SK-N-SH (cell line): Measurements from ENCODE around the gene MEOX1. TPM values are rescaled to one million over a fixed set of nuclear protein-coding genes. Genes with fewer than 3 reads are reported as not detected.

ENCODE experiments used
- CTCF ChIA-PET: fragments of 300-600, 350-600 bp; formaldehyde crosslinking; extraction: SDS; loops from one replicate; lab custom pipeline; 2021; lab: Yijun Ruan, JAX
- POLR2A ChIA-PET: fragments of 350-600 bp; sonication (Branson Sonifier 250); formaldehyde crosslinking; extraction: SDS; loops from one replicate; lab custom pipeline; 2020; ENCODE audit warnings: antibody characterized with exemption, inconsistent platforms; lab: Yijun Ruan, JAX
- DNase-seq: peaks from one replicate; pipeline ENCODE4 v3.0.0; 2012
- H2AFZ ChIP-seq: fragments of 200-600 bp; sonication (generic); 2 replicates; pipeline ENCODE4 v1.8.1; 2016; ENCODE audit warnings: antibody characterized with exemption, mild to moderate bottlenecking, low read depth
- H3F3A ChIP-seq: fragments of 200-600 bp; sonication (generic); replicated peaks from 2 replicates; pipeline ENCODE3; 2016; ENCODE audit warnings: antibody characterized with exemption, mild to moderate bottlenecking; ENCODE audit not compliant: insufficient read depth
- H3K27ac ChIP-seq, 2 experiments: fragments of 200-500 bp in 1 of 2; fragments of 200-600 bp in 1 of 2; sonication (Bioruptor generic) in 1 of 2; sonication (generic), shearing (Covaris generic) in 1 of 2; 2 replicates each; pipeline versions ENCODE4 v1.5.1 to v1.6.1; 2014 to 2016; ENCODE audit warnings: low read depth in 2 of 2, inconsistent platforms in 1 of 2, low read length in 1 of 2, mild to moderate bottlenecking in 1 of 2, mixed read lengths in 1 of 2
- H3K27me3 ChIP-seq: fragments of 200-600 bp; sonication (generic), shearing (Covaris generic); 2 replicates; pipeline ENCODE4 v1.6.1; 2016; ENCODE audit warnings: mixed run types; ENCODE audit not compliant: insufficient read depth
- H3K36me3 ChIP-seq, 2 experiments: fragments of 200-500 bp in 1 of 2; fragments of 200-600 bp in 1 of 2; sonication (Bioruptor generic) in 1 of 2; sonication (generic) in 1 of 2; replicated peaks in 1 of 2; 2 replicates each; pipeline versions ENCODE3 to v1.5.1; 2014 to 2016; ENCODE audit warnings: low read length in 1 of 2, mild to moderate bottlenecking in 1 of 2; ENCODE audit not compliant: insufficient read depth in 2 of 2, control insufficient read depth in 1 of 2
- H3K4me1 ChIP-seq, 2 experiments: fragments of 200-500 bp in 1 of 2; fragments of 200-600 bp in 1 of 2; sonication (Bioruptor generic) in 1 of 2; sonication (generic), shearing (Covaris generic) in 1 of 2; 2 replicates each; pipeline versions ENCODE4 v1.5.1 to v1.6.1; 2014 to 2016; ENCODE audit warnings: low read depth in 1 of 2, low read length in 1 of 2, mixed run types in 1 of 2; ENCODE audit not compliant: insufficient read depth in 2 of 2, control insufficient read depth in 1 of 2
- H3K4me2 ChIP-seq: fragments of 200-600 bp; sonication (generic), shearing (Covaris generic); 2 replicates; pipeline ENCODE4 v1.6.1; 2017; ENCODE audit warnings: mixed run types
- H3K4me3 ChIP-seq, 2 experiments: fragments of 200-500 bp in 1 of 2; fragments of 200-600 bp in 1 of 2; sonication (Bioruptor generic) in 1 of 2; sonication (generic), shearing (Covaris generic) in 1 of 2; 2 replicates each; pipeline versions ENCODE4 v1.5.1 to v1.8.1; 2014 to 2016; ENCODE audit warnings: low read depth in 2 of 2, inconsistent platforms in 1 of 2, low read length in 1 of 2, mild to moderate bottlenecking in 1 of 2, mixed read lengths in 1 of 2, moderate library complexity in 1 of 2
- H3K79me2 ChIP-seq: fragments of 200-600 bp; sonication (generic); 2 replicates; pipeline ENCODE4 v1.8.1; 2017; ENCODE audit warnings: mild to moderate bottlenecking; ENCODE audit not compliant: insufficient read depth
- H3K9ac ChIP-seq: fragments of 200-600 bp; sonication (generic); 2 replicates; pipeline ENCODE4 v1.6.1; 2017; ENCODE audit warnings: mixed run types
- H3K9me2 ChIP-seq: fragments of 200-600 bp; sonication (generic); 2 replicates; pipeline ENCODE4 v1.6.1; 2017; ENCODE audit warnings: mixed run types
- H3K9me3 ChIP-seq: fragments of 200-600 bp; sonication (generic); 2 replicates; pipeline ENCODE4 v1.6.1; 2017; ENCODE audit warnings: mixed run types, mild to moderate bottlenecking, moderate library complexity
- H4K20me1 ChIP-seq: fragments of 200-600 bp; sonication (generic); 2 replicates; pipeline ENCODE4 v1.6.1; 2017; ENCODE audit warnings: mild to moderate bottlenecking, mixed run types; ENCODE audit not compliant: insufficient read depth
- FOXJ3 ChIP-seq: sonication (generic); formaldehyde crosslinking; IDR thresholded peaks from 2 replicates; pipeline ENCODE4 v1.5.1; 2020; ENCODE audit warnings: mild to moderate bottlenecking, missing genetic modification reagents
- FOXM1 ChIP-seq: IDR thresholded peaks from 2 replicates; pipeline ENCODE4 v1.4.0; 2012; ENCODE audit warnings: low read depth, mild to moderate bottlenecking
- MXI1 ChIP-seq: IDR thresholded peaks from 2 replicates; pipeline ENCODE4 v1.6.1; 2012; ENCODE audit warnings: mild to moderate bottlenecking, low read depth, low read length, improper control_type of control experiment
- NFIC ChIP-seq: IDR thresholded peaks from 2 replicates; pipeline ENCODE4 v1.4.0; 2012; ENCODE audit warnings: borderline replicate concordance
- TCF12 ChIP-seq: IDR thresholded peaks from 2 replicates; pipeline ENCODE4 v1.4.0; 2012
- TEAD4 ChIP-seq: IDR thresholded peaks from 2 replicates; pipeline ENCODE4 v1.4.0; 2012; ENCODE audit warnings: mild to moderate bottlenecking, borderline replicate concordance; ENCODE audit not compliant: insufficient read depth
- YY1 ChIP-seq: IDR thresholded peaks from 2 replicates; pipeline ENCODE4 v1.4.0; 2012; ENCODE audit warnings: low read depth, mild to moderate bottlenecking
- WGBS: methylation state at CpG from one replicate; pipeline ENCODE4 v1.1.6; 2017; ENCODE audit warnings: low lambda C conversion rate; 5-methylcytosine and 5-hydroxymethylcytosine counted together
- polyA plus RNA-seq, 3 experiments: library from polyadenylated mRNA; depleted of rRNA; stranded (reverse); fragments of >200 nt; gene quantifications; 2 replicates each; pipeline ENCODE4 v1.2.3, GENCODE V29; 2012
- TF ChIP-seq, protein P1 (sequence below): fragments of 200-600 bp; sonication (generic); IDR thresholded peaks from 2 replicates; pipeline ENCODE4 v1.6.1; 2017; ENCODE audit warnings: antibody characterized with exemption, mild to moderate bottlenecking, moderate library complexity
- TF ChIP-seq, protein P2 (sequence below): IDR thresholded peaks from 2 replicates; pipeline ENCODE4; 2012
- TF ChIP-seq, protein P3 (sequence below): IDR thresholded peaks from 2 replicates; pipeline ENCODE4 v1.4.0; 2012; ENCODE audit warnings: low read depth, borderline replicate concordance
- TF ChIP-seq, protein P4 (sequence below): IDR thresholded peaks from 2 replicates; pipeline ENCODE4 v1.6.1; 2012; ENCODE audit warnings: mild to moderate bottlenecking, low read depth, low read length, moderate library complexity

Gene MEOX1
- polyA plus RNA-seq, 1 of the 3 experiments (the other 2 are of a cell fraction): 0.05 TPM

DNA sequence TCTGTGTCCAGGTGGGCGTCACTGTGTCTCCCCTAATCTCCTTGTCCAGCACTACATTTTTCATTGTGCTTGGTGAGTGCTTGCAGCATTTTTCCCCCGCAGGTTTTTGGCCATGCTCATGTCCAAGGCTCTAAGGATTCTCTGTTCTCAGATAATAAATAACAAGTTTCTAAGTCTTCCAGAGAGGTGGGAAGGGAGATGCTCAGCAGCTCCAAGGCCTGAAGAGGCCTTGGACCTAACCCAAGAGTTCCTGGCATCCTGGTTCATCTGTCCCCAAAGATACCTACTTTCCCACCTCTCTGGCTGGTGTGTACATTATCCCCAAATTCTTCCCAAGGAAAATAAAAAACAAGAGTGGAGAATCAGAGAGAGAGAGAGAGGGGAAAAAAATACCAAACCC lies 45.3 kb downstream of the MEOX1 start:
- Histone ChIP-seq H3K27me3 (no peaks in the 10 kb centered on the region), H3K4me3 (no peak overlapping the region), H3K36me3 (no peaks in the 10 kb centered on the region), H2AFZ (no peak overlapping the region), H3K27ac (no peak overlapping the region), H3K9me3 (no peaks in the 10 kb centered on the region), H3K9ac (no peak overlapping the region), H3K4me2 (no peak overlapping the region), H3K9me2 (no peaks in the 10 kb centered on the region), H4K20me1 (no peaks in the 10 kb centered on the region), H3K4me1 (no peaks in the 10 kb centered on the region), H3F3A (no peaks in the 10 kb centered on the region), H3K79me2 (no peaks in the 10 kb centered on the region)
- DNase-seq: no peak
- POLR2A ChIA-PET: no interaction called here
- CTCF ChIA-PET: interaction anchor here (3.9 kb wide), 1 partner anchor 39 kb away, joined by 14 read pairs; no protein-coding TSS in a partner anchor
- TF ChIP-seq, protein P1, sequence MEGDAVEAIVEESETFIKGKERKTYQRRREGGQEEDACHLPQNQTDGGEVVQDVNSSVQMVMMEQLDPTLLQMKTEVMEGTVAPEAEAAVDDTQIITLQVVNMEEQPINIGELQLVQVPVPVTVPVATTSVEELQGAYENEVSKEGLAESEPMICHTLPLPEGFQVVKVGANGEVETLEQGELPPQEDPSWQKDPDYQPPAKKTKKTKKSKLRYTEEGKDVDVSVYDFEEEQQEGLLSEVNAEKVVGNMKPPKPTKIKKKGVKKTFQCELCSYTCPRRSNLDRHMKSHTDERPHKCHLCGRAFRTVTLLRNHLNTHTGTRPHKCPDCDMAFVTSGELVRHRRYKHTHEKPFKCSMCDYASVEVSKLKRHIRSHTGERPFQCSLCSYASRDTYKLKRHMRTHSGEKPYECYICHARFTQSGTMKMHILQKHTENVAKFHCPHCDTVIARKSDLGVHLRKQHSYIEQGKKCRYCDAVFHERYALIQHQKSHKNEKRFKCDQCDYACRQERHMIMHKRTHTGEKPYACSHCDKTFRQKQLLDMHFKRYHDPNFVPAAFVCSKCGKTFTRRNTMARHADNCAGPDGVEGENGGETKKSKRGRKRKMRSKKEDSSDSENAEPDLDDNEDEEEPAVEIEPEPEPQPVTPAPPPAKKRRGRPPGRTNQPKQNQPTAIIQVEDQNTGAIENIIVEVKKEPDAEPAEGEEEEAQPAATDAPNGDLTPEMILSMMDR: no peak
- TF ChIP-seq, protein P2, sequence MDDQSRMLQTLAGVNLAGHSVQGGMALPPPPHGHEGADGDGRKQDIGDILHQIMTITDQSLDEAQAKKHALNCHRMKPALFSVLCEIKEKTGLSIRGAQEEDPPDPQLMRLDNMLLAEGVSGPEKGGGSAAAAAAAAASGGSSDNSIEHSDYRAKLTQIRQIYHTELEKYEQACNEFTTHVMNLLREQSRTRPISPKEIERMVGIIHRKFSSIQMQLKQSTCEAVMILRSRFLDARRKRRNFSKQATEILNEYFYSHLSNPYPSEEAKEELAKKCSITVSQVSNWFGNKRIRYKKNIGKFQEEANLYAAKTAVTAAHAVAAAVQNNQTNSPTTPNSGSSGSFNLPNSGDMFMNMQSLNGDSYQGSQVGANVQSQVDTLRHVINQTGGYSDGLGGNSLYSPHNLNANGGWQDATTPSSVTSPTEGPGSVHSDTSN: no peak
- TF ChIP-seq TCF12 (no peak), FOXM1 (no peak), NFIC (no peak), YY1 (no peak), MXI1 (no peak), TEAD4 (no peak), FOXJ3 (CRISPR knock-in tag) (no peak)
- TF ChIP-seq, protein P3, sequence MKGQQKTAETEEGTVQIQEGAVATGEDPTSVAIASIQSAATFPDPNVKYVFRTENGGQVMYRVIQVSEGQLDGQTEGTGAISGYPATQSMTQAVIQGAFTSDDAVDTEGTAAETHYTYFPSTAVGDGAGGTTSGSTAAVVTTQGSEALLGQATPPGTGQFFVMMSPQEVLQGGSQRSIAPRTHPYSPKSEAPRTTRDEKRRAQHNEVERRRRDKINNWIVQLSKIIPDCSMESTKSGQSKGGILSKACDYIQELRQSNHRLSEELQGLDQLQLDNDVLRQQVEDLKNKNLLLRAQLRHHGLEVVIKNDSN: no peak
- TF ChIP-seq, protein P4, sequence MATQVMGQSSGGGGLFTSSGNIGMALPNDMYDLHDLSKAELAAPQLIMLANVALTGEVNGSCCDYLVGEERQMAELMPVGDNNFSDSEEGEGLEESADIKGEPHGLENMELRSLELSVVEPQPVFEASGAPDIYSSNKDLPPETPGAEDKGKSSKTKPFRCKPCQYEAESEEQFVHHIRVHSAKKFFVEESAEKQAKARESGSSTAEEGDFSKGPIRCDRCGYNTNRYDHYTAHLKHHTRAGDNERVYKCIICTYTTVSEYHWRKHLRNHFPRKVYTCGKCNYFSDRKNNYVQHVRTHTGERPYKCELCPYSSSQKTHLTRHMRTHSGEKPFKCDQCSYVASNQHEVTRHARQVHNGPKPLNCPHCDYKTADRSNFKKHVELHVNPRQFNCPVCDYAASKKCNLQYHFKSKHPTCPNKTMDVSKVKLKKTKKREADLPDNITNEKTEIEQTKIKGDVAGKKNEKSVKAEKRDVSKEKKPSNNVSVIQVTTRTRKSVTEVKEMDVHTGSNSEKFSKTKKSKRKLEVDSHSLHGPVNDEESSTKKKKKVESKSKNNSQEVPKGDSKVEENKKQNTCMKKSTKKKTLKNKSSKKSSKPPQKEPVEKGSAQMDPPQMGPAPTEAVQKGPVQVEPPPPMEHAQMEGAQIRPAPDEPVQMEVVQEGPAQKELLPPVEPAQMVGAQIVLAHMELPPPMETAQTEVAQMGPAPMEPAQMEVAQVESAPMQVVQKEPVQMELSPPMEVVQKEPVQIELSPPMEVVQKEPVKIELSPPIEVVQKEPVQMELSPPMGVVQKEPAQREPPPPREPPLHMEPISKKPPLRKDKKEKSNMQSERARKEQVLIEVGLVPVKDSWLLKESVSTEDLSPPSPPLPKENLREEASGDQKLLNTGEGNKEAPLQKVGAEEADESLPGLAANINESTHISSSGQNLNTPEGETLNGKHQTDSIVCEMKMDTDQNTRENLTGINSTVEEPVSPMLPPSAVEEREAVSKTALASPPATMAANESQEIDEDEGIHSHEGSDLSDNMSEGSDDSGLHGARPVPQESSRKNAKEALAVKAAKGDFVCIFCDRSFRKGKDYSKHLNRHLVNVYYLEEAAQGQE: no peak
- 78% methylated on average over 2 of the region's 2 CpGs for WGBS
